ENCODE results near the gene PSAT1. TPM values are rescaled to one million over a fixed set of nuclear protein-coding genes. Genes with fewer than 3 reads are reported as not detected.

The PSAT1 gene
- total and polyA plus RNA-seq, 2 of the 4 experiments (the other 2 are of a cell fraction): 77.2 to 88.4 TPM

DNA sequence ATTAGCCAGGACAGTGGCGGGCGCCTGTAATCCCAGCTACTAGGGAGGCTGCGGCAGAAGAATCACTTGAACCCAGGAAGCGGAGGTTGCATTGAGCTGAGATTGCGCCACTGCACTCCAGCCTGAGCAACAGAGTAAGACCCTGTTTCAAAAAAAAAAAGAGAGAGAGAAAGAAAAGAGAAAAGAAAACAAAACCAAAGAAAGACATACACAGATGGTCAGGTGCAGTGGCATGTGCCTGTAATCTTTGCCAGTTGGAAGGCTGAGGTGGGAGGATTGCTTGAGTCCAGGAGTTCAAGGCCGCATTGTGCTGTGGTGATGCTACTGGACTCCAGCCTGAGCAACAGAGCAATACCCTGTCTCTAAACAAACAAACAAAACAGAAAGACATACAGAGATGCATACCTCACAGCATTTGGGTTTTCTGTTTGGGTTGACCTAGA, 10.0 kb upstream of the PSAT1 start:
- in situ Hi-C loops (cut with MboI; ENCODE audit: low sequenced_read_pairs): no loop called here
- H3K79me1 ChIP-seq (ENCODE audit: low read depth in 1 of 2, low read length in 2 of 2): no peaks in the 10 kb centered on the region
- H3K4me2 ChIP-seq (ENCODE audit: low read depth, low read length): no peak overlapping the region
- H3K27me3 ChIP-seq (ENCODE audit: control insufficient read depth, insufficient read depth, low read length): no peaks in the 10 kb centered on the region
- TF ChIP-seq FOS (IDR thresholded peaks at IDR 0.05; ENCODE audit: low read depth, low read length): no peak
- TF ChIP-seq, protein P1, sequence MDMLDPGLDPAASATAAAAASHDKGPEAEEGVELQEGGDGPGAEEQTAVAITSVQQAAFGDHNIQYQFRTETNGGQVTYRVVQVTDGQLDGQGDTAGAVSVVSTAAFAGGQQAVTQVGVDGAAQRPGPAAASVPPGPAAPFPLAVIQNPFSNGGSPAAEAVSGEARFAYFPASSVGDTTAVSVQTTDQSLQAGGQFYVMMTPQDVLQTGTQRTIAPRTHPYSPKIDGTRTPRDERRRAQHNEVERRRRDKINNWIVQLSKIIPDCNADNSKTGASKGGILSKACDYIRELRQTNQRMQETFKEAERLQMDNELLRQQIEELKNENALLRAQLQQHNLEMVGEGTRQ (IDR thresholded peaks at IDR 0.05; ENCODE audit: low read depth, low read length): no peak
- no peak for TF ChIP-seq RAD21 (IDR thresholded peaks at IDR 0.05; ENCODE audit: low read length)
- TF ChIP-seq BHLHE40 (IDR thresholded peaks at IDR 0.05; ENCODE audit: low read depth, low read length): no peak
- TF ChIP-seq CHD1 (IDR thresholded peaks at IDR 0.05; ENCODE audit: low read depth, low read length): no peak
- TF ChIP-seq RFX5 (IDR thresholded peaks at IDR 0.05; ENCODE audit: low read depth, low read length): no peak
- TF ChIP-seq MXI1 (IDR thresholded peaks at IDR 0.05; ENCODE audit: borderline replicate concordance, low read depth, low read length): no peak
- no peak for TF ChIP-seq RCOR1 (IDR thresholded peaks at IDR 0.05; ENCODE audit: insufficient replicate concordance, low read length)
- TF ChIP-seq POLR2A (IDR thresholded peaks at IDR 0.05; ENCODE audit: low read depth, low read length): no peak
- no peak for TF ChIP-seq MAFK (IDR thresholded peaks at IDR 0.05; ENCODE audit: low read depth, low read length)
- TF ChIP-seq, protein P2, sequence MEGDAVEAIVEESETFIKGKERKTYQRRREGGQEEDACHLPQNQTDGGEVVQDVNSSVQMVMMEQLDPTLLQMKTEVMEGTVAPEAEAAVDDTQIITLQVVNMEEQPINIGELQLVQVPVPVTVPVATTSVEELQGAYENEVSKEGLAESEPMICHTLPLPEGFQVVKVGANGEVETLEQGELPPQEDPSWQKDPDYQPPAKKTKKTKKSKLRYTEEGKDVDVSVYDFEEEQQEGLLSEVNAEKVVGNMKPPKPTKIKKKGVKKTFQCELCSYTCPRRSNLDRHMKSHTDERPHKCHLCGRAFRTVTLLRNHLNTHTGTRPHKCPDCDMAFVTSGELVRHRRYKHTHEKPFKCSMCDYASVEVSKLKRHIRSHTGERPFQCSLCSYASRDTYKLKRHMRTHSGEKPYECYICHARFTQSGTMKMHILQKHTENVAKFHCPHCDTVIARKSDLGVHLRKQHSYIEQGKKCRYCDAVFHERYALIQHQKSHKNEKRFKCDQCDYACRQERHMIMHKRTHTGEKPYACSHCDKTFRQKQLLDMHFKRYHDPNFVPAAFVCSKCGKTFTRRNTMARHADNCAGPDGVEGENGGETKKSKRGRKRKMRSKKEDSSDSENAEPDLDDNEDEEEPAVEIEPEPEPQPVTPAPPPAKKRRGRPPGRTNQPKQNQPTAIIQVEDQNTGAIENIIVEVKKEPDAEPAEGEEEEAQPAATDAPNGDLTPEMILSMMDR (conservative IDR thresholded peaks at IDR 0.05; ENCODE audit: low read depth, low read length): no peak
- TF ChIP-seq, protein P3, sequence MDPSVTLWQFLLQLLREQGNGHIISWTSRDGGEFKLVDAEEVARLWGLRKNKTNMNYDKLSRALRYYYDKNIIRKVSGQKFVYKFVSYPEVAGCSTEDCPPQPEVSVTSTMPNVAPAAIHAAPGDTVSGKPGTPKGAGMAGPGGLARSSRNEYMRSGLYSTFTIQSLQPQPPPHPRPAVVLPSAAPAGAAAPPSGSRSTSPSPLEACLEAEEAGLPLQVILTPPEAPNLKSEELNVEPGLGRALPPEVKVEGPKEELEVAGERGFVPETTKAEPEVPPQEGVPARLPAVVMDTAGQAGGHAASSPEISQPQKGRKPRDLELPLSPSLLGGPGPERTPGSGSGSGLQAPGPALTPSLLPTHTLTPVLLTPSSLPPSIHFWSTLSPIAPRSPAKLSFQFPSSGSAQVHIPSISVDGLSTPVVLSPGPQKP (IDR thresholded peaks at IDR 0.05; ENCODE audit: borderline replicate concordance, low read depth, low read length): no peak
- TF ChIP-seq NFE2L2 (IDR thresholded peaks at IDR 0.05; ENCODE audit: low read depth, low read length): no peak
- no peak for TF ChIP-seq MAZ (IDR thresholded peaks at IDR 0.05; ENCODE audit: borderline replicate concordance, low read depth, low read length)
- TF ChIP-seq CEBPB (IDR thresholded peaks at IDR 0.05; ENCODE audit: low read depth, low read length): no peak
- no peak for TF ChIP-seq SMC3 (IDR thresholded peaks at IDR 0.05; ENCODE audit: low read depth, low read length)
- no peaks in the 10 kb centered on the region for H3K36me3 ChIP-seq (ENCODE audit: control insufficient read depth, insufficient read depth, low read length)
- H2BK120ac ChIP-seq (ENCODE audit: low read depth, low read length): no peak overlapping the region
- H3K9me3 ChIP-seq (ENCODE audit: control insufficient read depth, insufficient read depth, low read length): no peaks in the 10 kb centered on the region
- CTCF ChIA-PET: no interaction called here
- H3K4me3 ChIP-seq (ENCODE audit: insufficient read depth, low read depth, low read length): no peak overlapping the region
- DNase-seq (no peak), ATAC-seq (ENCODE audit: low read depth) (no peak)
- H3K9ac ChIP-seq (ENCODE audit: low read depth, low read length): no peak overlapping the region
- H4K8ac ChIP-seq (ENCODE audit: low read depth in 2 of 2, low read length in 2 of 2): no peak overlapping the region
- H3K9me1 ChIP-seq (ENCODE audit: insufficient read depth, low read length): no peaks in the 10 kb centered on the region
- POLR2A ChIA-PET (ENCODE audit: unreplicated experiment): no interaction called here
- H4K91ac ChIP-seq (ENCODE audit: insufficient read depth, low read depth, low read length): no peak overlapping the region
- H3K4me1 ChIP-seq (ENCODE audit: control insufficient read depth, insufficient read depth, low read length): peaks cover under 1% of the 10 kb centered on the region; the same call in 1 of the 2 replicates
- no peak overlapping the region for H2AK9ac ChIP-seq (replicated peaks; ENCODE audit: low read depth, low read length, poor library complexity)
- no CpG with 5 or more reads among the region's 6 CpGs for WGBS, 2 experiments (ENCODE audit: extremely low coverage in 2 of 2, insufficient read length in 1 of 2)
- H2AFZ ChIP-seq (replicated peaks; ENCODE audit: low read length, poor library complexity): no peak overlapping the region
- dilution Hi-C loops (cut with HindIII; ENCODE audit: low sequenced_read_pairs, unreplicated experiment): no loop called here
- H4K20me1 ChIP-seq (ENCODE audit: insufficient read depth, low read length): no peaks in the 10 kb centered on the region
- no peak overlapping the region for H2BK15ac ChIP-seq (ENCODE audit: low read depth, low read length)
- H3K23ac ChIP-seq (ENCODE audit: low read depth, low read length): no peak overlapping the region
- H3K27ac ChIP-seq (ENCODE audit: insufficient read depth, low read length): no peak overlapping the region
- no peak overlapping the region for H3K56ac ChIP-seq (ENCODE audit: extremely low read depth, insufficient read depth, low read length)
- no peak overlapping the region for H2AK5ac ChIP-seq (ENCODE audit: low read depth, low read length)
- H4K5ac ChIP-seq (ENCODE audit: low read depth, low read length): no peak overlapping the region
- no peak overlapping the region for H2BK5ac ChIP-seq (ENCODE audit: low read depth, low read length, poor library complexity, severe bottlenecking)
- H3K14ac ChIP-seq (replicated peaks; ENCODE audit: low read depth, low read length): no peak overlapping the region
- no TSS peak for BruUV-seq (replicated peaks)
- intact Hi-C loops (cut with micrococcal nuclease): no loop called here
- H2BK20ac ChIP-seq (ENCODE audit: low read depth, low read length): no peak overlapping the region
- no peak overlapping the region for H3K4ac ChIP-seq (ENCODE audit: low read depth, low read length)
- H3K18ac ChIP-seq (ENCODE audit: low read depth, low read length): no peak overlapping the region

Data from IMR-90 (cell line).